Activated naive CD4-positive, alpha-beta T cell treated with anti-CD3 and anti-CD28 coated beads for 36 hours (primary cell): ENCODE results near the gene SHE. TPM values are rescaled to one million over a fixed set of nuclear protein-coding genes. Genes with fewer than 3 reads are reported as not detected.

ENCODE experiments used
- CTCF ChIA-PET: fragments of 350-600 bp; sonication (Branson Sonifier 250); formaldehyde crosslinking; loops from one replicate; lab custom pipeline; 2021; ENCODE audit warnings: antibody characterized with exemption; lab: Charles Lee
- DNase-seq: peaks from one replicate; pipeline ENCODE4 v3.0.0-alpha.2; 2020
- H3K27ac Mint-ChIP-seq: one replicate; pipeline ENCODE4 v1.8.0; 2021; ENCODE audit warnings: mild to moderate bottlenecking, mixed read lengths
- H3K27me3 Mint-ChIP-seq: one replicate; pipeline ENCODE4 v1.8.0; 2021; ENCODE audit warnings: low read depth, mixed read lengths
- H3K36me3 Mint-ChIP-seq: one replicate; pipeline ENCODE4 v1.8.0; 2021; ENCODE audit warnings: low read depth, mixed read lengths
- H3K4me1 Mint-ChIP-seq: one replicate; pipeline ENCODE4 v1.8.0; 2021; ENCODE audit warnings: low read depth, mixed read lengths
- H3K4me3 Mint-ChIP-seq: one replicate; pipeline ENCODE4 v1.8.0; 2021; ENCODE audit warnings: mild to moderate bottlenecking, moderate library complexity, mixed read lengths
- H3K9me3 Mint-ChIP-seq: one replicate; pipeline ENCODE4 v1.8.0; 2021; ENCODE audit warnings: mixed read lengths
- intact Hi-C: fragments of 100-400 bp; cut with micrococcal nuclease; formaldehyde crosslinking; loops from one replicate; pipeline ENCODE4 v1.15.1; 2023
- total RNA-seq, 2 experiments: library from RNA; stranded (reverse); gene quantifications; one replicate each; pipeline ENCODE4 v1.2.3, GENCODE V29; 2021

Gene SHE
- total RNA-seq, result not detected

- no peak within 1 kb of the TSS for H3K27ac Mint-ChIP-seq
- H3K27me3 Mint-ChIP-seq, result peaks cover 49% of the 10 kb centered on the region
- DNase-seq, result no peak
- no peaks in the 10 kb centered on the region for H3K9me3 Mint-ChIP-seq
- no peaks in the 10 kb centered on the region for H3K36me3 Mint-ChIP-seq
- H3K4me3 Mint-ChIP-seq, result peak within 1 kb of the TSS; percentile 38
- CTCF ChIA-PET, result no interaction called here
- peaks cover 25% of the 10 kb centered on the region for H3K4me1 Mint-ChIP-seq
- intact Hi-C loops, result no loop called here
These were observed at the start of gene SHE, which contains the start of gene TDRD10 for GRCh38 chr1:154502066-154502743. Gene SHE (minus strand): TSS chr1:154502412. CDS start chr1:154502026, 386 bp downstream. Gene TDRD10 (plus strand): TSS chr1:154502219. CDS start chr1:154506904, 4,685 bp downstream.

GRCh38 chr1:154551474-154551873 is 49.3 kb upstream of the SHE start:
- no peaks in the 10 kb centered on the region for H3K27me3 Mint-ChIP-seq
- no peak overlapping the region for H3K27ac Mint-ChIP-seq
- H3K36me3 Mint-ChIP-seq, result peaks cover 42% of the 10 kb centered on the region
- H3K4me3 Mint-ChIP-seq, result no peak overlapping the region
- peaks cover 32% of the 10 kb centered on the region for H3K4me1 Mint-ChIP-seq
- CTCF ChIA-PET, result no interaction called here
- intact Hi-C loops, result no loop called here
- DNase-seq, result no peak
- no peaks in the 10 kb centered on the region for H3K9me3 Mint-ChIP-seq

DNA sequence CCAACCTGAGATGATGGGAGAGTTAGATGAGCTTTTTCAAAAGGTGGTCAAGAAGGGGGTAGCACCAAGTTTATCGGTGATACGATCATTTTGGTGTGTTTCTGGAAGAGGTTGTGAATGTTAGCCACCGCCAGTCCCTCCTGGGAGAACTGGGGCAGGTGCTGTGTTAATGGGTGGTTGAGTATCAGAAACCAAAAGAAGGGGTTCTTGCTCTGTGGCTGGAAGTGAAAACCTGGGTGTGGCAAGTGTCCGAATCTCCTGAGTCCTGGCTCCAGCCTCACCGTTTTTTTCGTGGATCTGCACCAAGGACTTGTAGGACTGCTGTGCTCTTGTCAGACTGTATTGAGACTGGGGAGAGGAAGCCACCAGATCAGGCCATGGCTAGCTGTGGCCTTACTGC is 48.4 kb upstream of the SHE start:
- CTCF ChIA-PET, result interaction anchor here (0.6 to 3.4 kb wide), 2 partner anchors 10 to 70 kb away, joined by 3 to 26 read pairs; no protein-coding TSS in a partner anchor
- peaks cover 25% of the 10 kb centered on the region for H3K4me1 Mint-ChIP-seq
- intact Hi-C loops, result no loop called here
- no peak overlapping the region for H3K4me3 Mint-ChIP-seq
- H3K27ac Mint-ChIP-seq, result no peak overlapping the region
- H3K9me3 Mint-ChIP-seq, result no peaks in the 10 kb centered on the region
- peaks cover 42% of the 10 kb centered on the region for H3K36me3 Mint-ChIP-seq
- no peak for DNase-seq
- H3K27me3 Mint-ChIP-seq, result no peaks in the 10 kb centered on the region

- DNase-seq, result no peak
- H3K36me3 Mint-ChIP-seq, result peaks cover 38% of the 10 kb centered on the region
- H3K27me3 Mint-ChIP-seq, result no peaks in the 10 kb centered on the region
- no peak overlapping the region for H3K27ac Mint-ChIP-seq
- no peaks in the 10 kb centered on the region for H3K9me3 Mint-ChIP-seq
- no peak overlapping the region for H3K4me3 Mint-ChIP-seq
- CTCF ChIA-PET, result interaction anchor here (0.6 to 3.4 kb wide), 2 partner anchors 11 to 70 kb away, joined by 3 to 26 read pairs; no protein-coding TSS in a partner anchor
- intact Hi-C loops, result no loop called here
- peaks cover 22% of the 10 kb centered on the region for H3K4me1 Mint-ChIP-seq
These were observed 47.9 kb upstream of the SHE start for GRCh38 chr1:154550070-154550469.

GRCh38 chr1:154549202-154549770 is 47.1 kb upstream of the SHE start:
- CTCF ChIA-PET, result interaction anchor here (0.9 to 3.4 kb wide), 3 partner anchors 8 to 69 kb away, joined by 3 to 26 read pairs (median 4); no protein-coding TSS in a partner anchor
- Mint-ChIP-seq H3K36me3 (peaks cover 31% of the 10 kb centered on the region), H3K4me1 (peaks cover 21% of the 10 kb centered on the region), H3K4me3 (no peak overlapping the region), H3K27me3 (no peaks in the 10 kb centered on the region), H3K27ac (peak overlapping the region; percentile 5), H3K9me3 (no peaks in the 10 kb centered on the region)
- DNase-seq, result no peak
- intact Hi-C loops, result loop anchor here (5.0 kb wide), 2 partner anchors 347 to 362 kb away; no protein-coding TSS in a partner anchor

GRCh38 chr1:154548028-154548427 is 45.8 kb upstream of the SHE start:
- Mint-ChIP-seq H3K36me3 (peaks cover 23% of the 10 kb centered on the region), H3K4me1 (peaks cover 21% of the 10 kb centered on the region), H3K9me3 (no peaks in the 10 kb centered on the region), H3K27ac (no peak overlapping the region), H3K4me3 (no peak overlapping the region), H3K27me3 (no peaks in the 10 kb centered on the region)
- CTCF ChIA-PET, result interaction anchor here (1.6 to 3.4 kb wide), 2 partner anchors 12 to 68 kb away, joined by 4 to 26 read pairs; no protein-coding TSS in a partner anchor
- no peak for DNase-seq
- intact Hi-C loops, result loop anchor here (5.0 kb wide), 2 partner anchors 346 to 361 kb away; no protein-coding TSS in a partner anchor

DNA sequence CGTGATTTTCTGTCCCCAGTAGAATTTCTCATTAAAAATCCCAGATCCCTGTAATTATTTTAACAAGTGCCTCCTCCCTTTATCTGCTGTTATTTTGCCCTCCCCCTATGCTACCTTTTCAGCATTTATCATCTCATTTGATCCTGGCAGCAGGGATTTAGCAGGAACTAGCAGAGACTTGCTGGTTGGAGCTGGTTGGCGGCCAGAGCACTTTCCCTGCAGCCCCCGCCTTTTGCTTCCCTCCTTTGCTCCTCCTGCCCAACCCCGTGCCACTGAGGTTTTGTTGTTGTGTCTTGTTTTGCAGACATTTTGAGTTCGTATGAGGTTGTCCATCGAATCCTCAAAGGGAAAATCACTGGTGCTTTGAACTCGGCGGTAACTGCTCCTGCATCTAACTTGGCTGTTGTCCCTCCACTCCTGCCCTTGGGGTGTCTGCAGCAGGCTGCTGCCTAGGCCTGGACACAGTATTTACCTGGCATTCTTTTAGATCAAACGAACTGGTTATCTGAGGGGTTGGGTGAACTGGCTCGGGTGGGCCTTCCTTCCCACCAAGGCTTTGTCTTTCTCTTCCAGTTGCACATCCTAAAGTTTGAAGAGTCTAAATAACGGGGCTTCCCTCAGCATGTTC is 45.0 kb upstream of the SHE start:
- Mint-ChIP-seq H3K4me1 (peaks cover 21% of the 10 kb centered on the region), H3K4me3 (no peak overlapping the region), H3K36me3 (peaks cover 20% of the 10 kb centered on the region), H3K27ac (no peak overlapping the region), H3K27me3 (no peaks in the 10 kb centered on the region), H3K9me3 (no peaks in the 10 kb centered on the region)
- no peak for DNase-seq
- CTCF ChIA-PET, result interaction anchor here (0.6 to 3.0 kb wide), 36 partner anchors 8 to 348 kb away, joined by 3 to 89 read pairs (median 4); no protein-coding TSS in a partner anchor
- intact Hi-C loops, result loop anchor here (2.0 to 5.0 kb wide), 3 partner anchors 194 to 360 kb away; no protein-coding TSS in a partner anchor

DNA sequence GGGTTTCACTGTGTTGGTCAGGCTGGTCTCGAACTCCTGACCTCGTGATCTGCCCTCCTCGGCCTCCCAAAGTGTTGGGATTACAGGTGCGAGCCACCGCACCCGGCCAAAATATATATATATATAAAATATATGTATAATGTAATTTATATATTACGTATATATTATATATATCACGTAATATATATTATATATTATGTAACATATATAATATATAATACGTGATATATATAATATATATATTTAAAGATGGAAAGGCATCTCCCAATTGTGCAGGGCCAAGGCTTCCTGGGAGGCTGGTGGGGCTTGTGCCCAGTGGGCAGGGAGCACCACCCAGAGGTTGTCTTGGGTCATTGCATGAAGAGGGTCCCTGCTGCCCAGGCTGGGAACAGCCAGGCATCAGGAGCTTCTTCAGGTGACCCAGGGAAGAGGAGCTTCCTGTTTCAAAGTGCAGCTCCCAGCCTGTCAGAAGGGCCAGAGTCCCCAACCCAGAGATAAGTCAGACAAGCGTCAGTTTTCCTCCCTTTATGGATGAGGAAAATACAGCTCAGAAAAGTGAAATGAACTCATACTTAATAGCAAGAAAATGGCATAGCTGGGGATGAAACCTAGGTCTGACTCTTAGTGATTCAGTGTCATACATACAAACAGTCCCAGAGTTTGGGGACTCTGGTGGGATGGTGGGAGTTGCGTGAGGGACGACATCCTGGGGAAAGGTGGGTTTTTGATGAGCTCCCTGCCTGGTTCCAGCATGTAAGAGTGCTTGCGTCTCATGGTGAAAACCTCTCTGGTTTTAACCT is 44.3 kb upstream of the SHE start:
- H3K4me1 Mint-ChIP-seq, result peaks cover 21% of the 10 kb centered on the region
- CTCF ChIA-PET, result interaction anchor here (0.6 to 3.0 kb wide), 39 partner anchors 9 to 347 kb away, joined by 3 to 89 read pairs (median 4); partner anchors contain the start of gene ATP8B2
- H3K36me3 Mint-ChIP-seq, result peaks cover 16% of the 10 kb centered on the region
- H3K4me3 Mint-ChIP-seq, result no peak overlapping the region
- peak; percentile 77 for DNase-seq
- intact Hi-C loops, result loop anchor here (1.0 to 5.0 kb wide), 5 partner anchors 67 to 359 kb away; partner anchors contain the start of gene IL6R
- H3K27ac Mint-ChIP-seq, result no peak overlapping the region
- no peaks in the 10 kb centered on the region for H3K9me3 Mint-ChIP-seq
- H3K27me3 Mint-ChIP-seq, result no peaks in the 10 kb centered on the region

DNA sequence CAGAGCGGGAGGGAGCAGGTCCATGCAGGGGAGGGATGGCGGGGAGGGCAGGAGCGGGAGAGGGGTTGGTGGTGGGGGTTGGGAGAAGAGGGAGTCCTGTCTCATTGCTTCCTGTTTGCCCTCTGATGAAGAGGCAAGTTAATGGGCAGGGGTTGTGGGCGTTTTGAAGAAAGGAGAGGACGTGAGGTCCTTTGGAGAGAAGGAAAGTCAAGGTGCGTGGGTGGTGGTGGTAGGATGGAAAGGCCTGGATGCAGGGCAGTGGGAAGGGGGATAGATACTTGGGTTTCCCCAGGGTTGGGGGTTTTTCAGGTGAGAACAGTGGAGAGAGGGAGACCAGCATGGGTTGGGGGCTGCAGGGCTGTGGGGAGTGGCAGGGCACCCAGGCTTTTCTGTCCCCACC is 39.0 kb upstream of the SHE start:
- intact Hi-C loops, result no loop called here
- Mint-ChIP-seq H3K4me3 (no peak overlapping the region), H3K9me3 (no peaks in the 10 kb centered on the region), H3K4me1 (no peaks in the 10 kb centered on the region), H3K27ac (no peak overlapping the region), H3K36me3 (no peaks in the 10 kb centered on the region), H3K27me3 (no peaks in the 10 kb centered on the region)
- CTCF ChIA-PET, result no interaction called here
- no peak for DNase-seq

DNA sequence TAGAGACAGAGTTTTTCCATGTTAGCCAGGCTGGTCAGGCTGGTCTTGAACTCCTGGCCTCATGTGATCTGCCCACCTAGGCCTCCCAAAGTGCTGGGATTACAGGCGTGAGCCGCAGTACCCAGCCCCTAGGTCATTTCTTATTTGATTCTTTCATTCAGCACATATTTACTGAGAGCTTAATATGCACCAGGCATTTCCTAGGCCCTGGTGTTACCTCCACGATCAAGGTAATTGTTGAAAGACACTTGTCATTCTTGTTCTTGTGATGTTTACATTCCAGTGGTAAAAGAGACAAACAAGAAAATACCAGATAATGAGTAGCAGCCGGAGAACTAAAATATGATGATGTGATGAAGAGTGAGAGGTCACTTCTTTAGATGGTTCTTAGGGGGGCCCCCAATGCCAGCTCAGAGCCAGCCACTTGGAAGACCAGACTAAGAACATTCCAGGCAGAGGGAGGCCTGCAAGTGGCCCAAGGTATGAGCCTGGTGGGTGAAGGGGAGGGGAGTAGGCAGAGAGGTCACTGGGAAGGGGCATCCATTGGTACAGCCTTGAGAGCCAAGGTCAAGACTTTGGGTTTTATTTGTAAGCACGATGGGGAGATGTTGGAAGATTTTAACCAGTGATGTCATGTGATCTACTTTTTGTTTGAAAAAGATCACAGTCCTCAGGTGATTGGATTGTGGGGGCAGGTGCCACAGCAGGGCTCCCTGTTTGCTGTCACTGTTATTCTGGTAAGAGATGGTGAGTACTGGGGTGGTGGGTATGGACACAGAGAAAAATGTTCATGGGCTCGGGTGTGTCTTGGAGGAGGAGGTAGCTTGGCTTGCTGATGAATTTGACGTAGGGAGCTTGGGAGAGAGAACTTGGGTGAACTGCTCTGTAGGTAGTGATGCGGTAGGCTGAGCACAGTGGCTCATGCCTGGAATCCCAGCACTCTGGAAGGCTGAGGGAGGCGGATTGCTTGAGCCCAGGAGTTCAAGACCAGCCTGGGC is 37.6 kb upstream of the SHE start:
- Mint-ChIP-seq H3K27me3 (no peaks in the 10 kb centered on the region), H3K4me1 (no peaks in the 10 kb centered on the region)

More for the DNA sequence above, 37.6 kb upstream of the SHE start:
- H3K9me3 Mint-ChIP-seq, result peaks cover 3% of the 10 kb centered on the region
- intact Hi-C loops, result no loop called here
- no peak for DNase-seq
- H3K27ac Mint-ChIP-seq, result no peak overlapping the region
- H3K36me3 Mint-ChIP-seq, result no peaks in the 10 kb centered on the region
- no peak overlapping the region for H3K4me3 Mint-ChIP-seq
- CTCF ChIA-PET, result interaction anchor here (0.8 to 1.0 kb wide), 2 partner anchors 60 to 136 kb away, joined by 3 read pairs; no protein-coding TSS in a partner anchor
